Esophagus squamous epithelium (tissue), 4 donors: ENCODE measurements around the gene SLC35E2B.

Source experiments
- CTCF ChIP-seq, 6 experiments: fragments of 450-650 bp in 4 of 6; fragments of 200-600 bp in 2 of 6; sonication (generic) in 2 of 6; IDR thresholded peaks; one replicate each; pipeline ENCODE4 v1.5.1; 2016 to 2019; ENCODE audit warnings: antibody characterized with exemption in 6 of 6, mild to moderate bottlenecking in 4 of 6, moderate library complexity in 4 of 6
- POLR2A ChIP-seq, 4 donors: fragments of 450-650 bp; IDR thresholded peaks; one replicate each; pipeline ENCODE4 v1.6.1; 2017; ENCODE audit warnings: antibody characterized with exemption in 4 of 4, mild to moderate bottlenecking in 4 of 4, moderate library complexity in 3 of 4

GRCh38 chr1:1721201-1721600 is 28.6 kb upstream of the SLC35E2B start:
- TF ChIP-seq CTCF (IDR thresholded peaks at IDR 0.05) (no peak), POLR2A (IDR thresholded peaks at IDR 0.05) (no peak)
